Neural cell (in vitro differentiated cells): ENCODE measurements around the gene PLEKHH3. TPM values are rescaled to one million over a fixed set of nuclear protein-coding genes. Genes with fewer than 3 reads are reported as not detected.

Experiments
- H2AFZ ChIP-seq: fragments of 200-600, 300-800 bp; sonication (generic), shearing (Covaris generic); 2 replicates; pipeline ENCODE4 v1.6.0; 2014; ENCODE audit warnings: low read depth, mild to moderate bottlenecking, antibody characterized with exemption, low read length, moderate library complexity
- H3F3A ChIP-seq: fragments of 200-600 bp; shearing (Covaris generic); 2 replicates; pipeline ENCODE4 v1.6.1; 2016; ENCODE audit warnings: mild to moderate bottlenecking, moderate library complexity, mixed read lengths, antibody characterized with exemption, low read length; ENCODE audit not compliant: insufficient read depth, poor library complexity, severe bottlenecking
- H3K27ac ChIP-seq: fragments of 200-600, 300-800 bp; sonication (generic), shearing (Covaris generic); 2 replicates; pipeline ENCODE4 v1.5.1; 2014; ENCODE audit warnings: mild to moderate bottlenecking, low read length, moderate library complexity
- H3K27me3 ChIP-seq: fragments of 300-800, 200-600 bp; sonication (generic), shearing (Covaris generic); 2 replicates; pipeline ENCODE4 v1.6.0; 2014; ENCODE audit warnings: mild to moderate bottlenecking, low read depth, low read length, moderate library complexity; ENCODE audit not compliant: insufficient read depth
- H3K36me3 ChIP-seq: fragments of 300-800, 200-600 bp; sonication (generic), shearing (Covaris generic); 2 replicates; pipeline ENCODE4 v1.5.1; 2014; ENCODE audit warnings: mild to moderate bottlenecking, antibody characterized with exemption, low read length, moderate library complexity; ENCODE audit not compliant: insufficient read depth
- H3K4me2 ChIP-seq: fragments of 300-800, 200-600 bp; sonication (generic), shearing (Covaris generic); 2 replicates; pipeline ENCODE4 v1.6.0; 2014; ENCODE audit warnings: mild to moderate bottlenecking, low read length
- H3K4me3 ChIP-seq: fragments of 300-800, 200-600 bp; sonication (generic), shearing (Covaris generic); 2 replicates; pipeline ENCODE4 v1.5.1; 2014; ENCODE audit warnings: mild to moderate bottlenecking, low read length, moderate library complexity
- H3K79me2 ChIP-seq: fragments of 200-600 bp; shearing (Covaris generic); replicated peaks from 2 replicates; pipeline ENCODE4 v1.6.0; 2014; ENCODE audit warnings: mild to moderate bottlenecking, low read length, moderate library complexity; ENCODE audit not compliant: insufficient read depth
- H3K9ac ChIP-seq: fragments of 300-800, 200-600 bp; sonication (generic), shearing (Covaris generic); 2 replicates; pipeline ENCODE4 v1.6.1; 2016; ENCODE audit warnings: mild to moderate bottlenecking, low read length, mixed read lengths
- H3K9me2 ChIP-seq: fragments of 200-600 bp; shearing (Covaris generic); 2 replicates; pipeline ENCODE4 v1.6.1; 2016; ENCODE audit warnings: mild to moderate bottlenecking, low read length, mixed read lengths; ENCODE audit not compliant: insufficient read depth
- H3K9me3 ChIP-seq: fragments of 200-600, 300-800 bp; sonication (generic), shearing (Covaris generic); 2 replicates; pipeline ENCODE4 v1.6.1; 2016; ENCODE audit warnings: mild to moderate bottlenecking, mixed run types, low read length, moderate library complexity, mixed read lengths
- H4K20me1 ChIP-seq: fragments of 200-600 bp; shearing (Covaris generic); 2 replicates; pipeline ENCODE4 v1.6.1; 2016; ENCODE audit warnings: mild to moderate bottlenecking, mixed run types; ENCODE audit not compliant: insufficient read depth
- CTCF ChIP-seq: fragments of 450-650 bp; IDR thresholded peaks from 2 replicates; pipeline ENCODE4 v1.5.1; 2014; ENCODE audit warnings: antibody characterized with exemption, mild to moderate bottlenecking, moderate library complexity; ENCODE audit not compliant: poor library complexity, severe bottlenecking
- EP300 ChIP-seq: fragments of 450-650 bp; conservative IDR thresholded peaks from 2 replicates; pipeline ENCODE4 v1.6.1; 2014; ENCODE audit warnings: antibody characterized with exemption, mild to moderate bottlenecking, moderate library complexity; ENCODE audit not compliant: poor library complexity, severe bottlenecking
- EZH2 ChIP-seq: fragments of 200-600, 300-800 bp; shearing (Covaris generic), sonication (generic); IDR thresholded peaks from 2 replicates; pipeline ENCODE4 v1.6.1; 2014; ENCODE audit warnings: antibody characterized with exemption, low read length, borderline replicate concordance, mild to moderate bottlenecking; ENCODE audit not compliant: insufficient read depth, poor library complexity, severe bottlenecking
- MXI1 ChIP-seq: fragments of 450-650 bp; conservative IDR thresholded peaks from 2 replicates; pipeline ENCODE4 v1.6.1; 2014; ENCODE audit warnings: antibody characterized with exemption, mild to moderate bottlenecking; ENCODE audit not compliant: poor library complexity, severe bottlenecking
- POLR2AphosphoS5 ChIP-seq: IDR thresholded peaks from 2 replicates; pipeline ENCODE4 v1.6.1; 2012
- RAD21 ChIP-seq: fragments of 450-650 bp; conservative IDR thresholded peaks from 2 replicates; pipeline ENCODE4 v1.6.1; 2014; ENCODE audit warnings: antibody characterized with exemption, mild to moderate bottlenecking, moderate library complexity
- REST ChIP-seq: IDR thresholded peaks from 2 replicates; pipeline ENCODE4 v1.6.1; 2012; ENCODE audit warnings: borderline replicate concordance
- SMC3 ChIP-seq: fragments of 450-650 bp; conservative IDR thresholded peaks from 2 replicates; pipeline ENCODE4 v1.6.1; 2014; ENCODE audit warnings: antibody characterized with exemption, mild to moderate bottlenecking, moderate library complexity; ENCODE audit not compliant: poor library complexity
- TAF1 ChIP-seq: IDR thresholded peaks from 2 replicates; pipeline ENCODE4 v1.6.1; 2012; ENCODE audit warnings: low read depth
- polyA plus RNA-seq: library from polyadenylated mRNA; depleted of rRNA; stranded (reverse); fragments of >200 nt; gene quantifications from 2 replicates; pipeline ENCODE4 v1.2.3, GENCODE V29; 2014

The PLEKHH3 gene
- polyA plus RNA-seq, 1 donor from 2014 or later, result 18.4 TPM

DNA sequence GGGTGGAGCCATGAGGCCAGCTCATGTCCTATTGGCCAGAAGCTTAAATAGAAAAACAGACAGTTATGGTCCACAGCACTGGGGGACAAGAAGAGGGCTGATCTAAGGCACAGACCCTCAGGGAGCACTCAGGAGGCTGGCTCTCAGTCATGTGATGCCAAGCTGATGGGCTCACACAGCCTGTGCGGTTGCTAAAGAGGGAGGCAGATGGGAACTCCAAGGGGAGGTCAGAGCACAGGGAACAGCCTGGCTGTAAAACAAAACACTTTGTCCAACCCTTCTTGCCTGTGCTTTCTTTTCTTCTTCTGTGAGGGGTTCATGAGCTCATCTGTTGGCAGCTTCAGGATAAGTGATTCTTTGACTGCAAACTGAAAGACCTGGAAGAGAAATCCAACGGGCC is 32.8 kb upstream of the PLEKHH3 start:
- no peak overlapping the region for H3K27ac ChIP-seq
- H3K4me2 ChIP-seq, result no peak overlapping the region
- TF ChIP-seq EP300 (no peak), REST (no peak), POLR2AphosphoS5 (no peak), CTCF (no peak), RAD21 (no peak), MXI1 (no peak), EZH2 (no peak), SMC3 (no peak), TAF1 (no peak)
- H3K9me2 ChIP-seq, result no peaks in the 10 kb centered on the region
- H3K36me3 ChIP-seq, result no peaks in the 10 kb centered on the region
- no peak overlapping the region for H2AFZ ChIP-seq
- no peaks in the 10 kb centered on the region for H3K79me2 ChIP-seq
- H3K9me3 ChIP-seq, result no peaks in the 10 kb centered on the region
- no peaks in the 10 kb centered on the region for H3F3A ChIP-seq
- no peaks in the 10 kb centered on the region for H3K27me3 ChIP-seq
- H4K20me1 ChIP-seq, result no peaks in the 10 kb centered on the region
- H3K9ac ChIP-seq, result no peak overlapping the region
- no peak overlapping the region for H3K4me3 ChIP-seq

GRCh38 chr17:42708588-42708987 is 31.8 kb upstream of the PLEKHH3 start:
- Histone ChIP-seq H3K27ac (no peak overlapping the region), H3K9me3 (no peaks in the 10 kb centered on the region), H3K9me2 (no peaks in the 10 kb centered on the region), H3F3A (no peaks in the 10 kb centered on the region), H3K4me3 (no peak overlapping the region), H3K27me3 (no peaks in the 10 kb centered on the region), H3K9ac (no peak overlapping the region), H3K79me2 (no peaks in the 10 kb centered on the region), H4K20me1 (no peaks in the 10 kb centered on the region), H2AFZ (no peak overlapping the region), H3K36me3 (no peaks in the 10 kb centered on the region), H3K4me2 (no peak overlapping the region)
- no peak for TF ChIP-seq REST
- TF ChIP-seq MXI1, result no peak
- no peak for TF ChIP-seq CTCF
- TF ChIP-seq SMC3, result no peak
